Coronary artery (tissue), 2 donors: Measurements from ENCODE around the gene PIP4K2C.

Experiments used
- DNase-seq: peaks from one replicate; pipeline ENCODE4 v3.0.0-alpha.2; 2017; ENCODE audit warnings: low spot score
- H3K27ac ChIP-seq, 2 donors: fragments of 200-600 bp; sonication (generic); one replicate each; pipeline ENCODE4 v1.5.1; 2016 to 2019
- H3K4me3 ChIP-seq: fragments of 200-600 bp; sonication (generic); 2 replicates; pipeline ENCODE4 v1.5.1; 2016; ENCODE audit warnings: mild to moderate bottlenecking, moderate library complexity
- TF ChIP-seq, protein P1 (sequence below): fragments of 200-600 bp; sonication (generic); IDR thresholded peaks from one replicate; pipeline ENCODE4 v1.5.1; 2019; ENCODE audit warnings: antibody characterized with exemption

Gene PIP4K2C

GRCh38 chr12:57548013-57548315 lies 43.0 kb upstream of the PIP4K2C start:
- TF ChIP-seq, protein P1, sequence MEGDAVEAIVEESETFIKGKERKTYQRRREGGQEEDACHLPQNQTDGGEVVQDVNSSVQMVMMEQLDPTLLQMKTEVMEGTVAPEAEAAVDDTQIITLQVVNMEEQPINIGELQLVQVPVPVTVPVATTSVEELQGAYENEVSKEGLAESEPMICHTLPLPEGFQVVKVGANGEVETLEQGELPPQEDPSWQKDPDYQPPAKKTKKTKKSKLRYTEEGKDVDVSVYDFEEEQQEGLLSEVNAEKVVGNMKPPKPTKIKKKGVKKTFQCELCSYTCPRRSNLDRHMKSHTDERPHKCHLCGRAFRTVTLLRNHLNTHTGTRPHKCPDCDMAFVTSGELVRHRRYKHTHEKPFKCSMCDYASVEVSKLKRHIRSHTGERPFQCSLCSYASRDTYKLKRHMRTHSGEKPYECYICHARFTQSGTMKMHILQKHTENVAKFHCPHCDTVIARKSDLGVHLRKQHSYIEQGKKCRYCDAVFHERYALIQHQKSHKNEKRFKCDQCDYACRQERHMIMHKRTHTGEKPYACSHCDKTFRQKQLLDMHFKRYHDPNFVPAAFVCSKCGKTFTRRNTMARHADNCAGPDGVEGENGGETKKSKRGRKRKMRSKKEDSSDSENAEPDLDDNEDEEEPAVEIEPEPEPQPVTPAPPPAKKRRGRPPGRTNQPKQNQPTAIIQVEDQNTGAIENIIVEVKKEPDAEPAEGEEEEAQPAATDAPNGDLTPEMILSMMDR = no peak
- Histone ChIP-seq H3K27ac (no peak overlapping the region), H3K4me3 (no peak overlapping the region)
- DNase-seq = no peak

DNA sequence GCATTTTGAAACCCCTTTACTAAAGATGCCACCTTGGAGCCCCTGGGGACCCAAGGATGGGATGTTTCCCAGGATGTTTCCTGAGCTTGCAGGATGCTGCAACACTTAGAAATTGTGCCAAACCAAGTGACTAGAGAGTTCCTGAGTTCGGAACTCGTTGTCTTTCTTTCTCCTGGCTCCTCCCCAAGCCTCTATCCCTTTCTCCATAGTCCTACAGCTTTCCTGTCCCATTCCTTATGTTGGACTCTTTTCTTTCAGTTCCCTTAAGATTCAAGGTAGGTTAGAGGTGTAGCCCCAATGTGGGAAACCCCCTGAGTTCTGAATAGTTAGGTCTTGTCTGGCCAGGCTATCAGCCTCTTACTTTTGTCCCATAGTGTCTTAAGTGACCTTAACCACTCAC lies 42.5 kb upstream of the PIP4K2C start:
- no peak for DNase-seq
- Histone ChIP-seq H3K4me3 (no peak overlapping the region), H3K27ac (no peak overlapping the region)
- TF ChIP-seq, protein P1 = no peak

- TF ChIP-seq, protein P1 = no peak
Measured at GRCh38 chr12:57549203-57549908, 41.6 kb upstream of the PIP4K2C start.

GRCh38 chr12:57549909-57550640 lies 40.9 kb upstream of the PIP4K2C start, which contains the start of gene KIF5A:
KIF5A (plus strand) TSS chr12:57550044; CDS start chr12:57550272, 228 bp downstream.
- DNase-seq = peak; percentile 67
- Histone ChIP-seq H3K4me3 (peak within 1 kb of the TSS; percentile 75), H3K27ac (peak within 1 kb of the TSS in 1 of 2 donors; percentile 65)
- TF ChIP-seq, protein P1 = no peak

More at GRCh38 chr12:57549203-57549908, 41.6 kb upstream of the PIP4K2C start:
- H3K27ac ChIP-seq = peak overlapping the region in 1 of 2 donors; percentile 65
- DNase-seq = peak; percentile 67
- peak overlapping the region; percentile 75 for H3K4me3 ChIP-seq

DNA sequence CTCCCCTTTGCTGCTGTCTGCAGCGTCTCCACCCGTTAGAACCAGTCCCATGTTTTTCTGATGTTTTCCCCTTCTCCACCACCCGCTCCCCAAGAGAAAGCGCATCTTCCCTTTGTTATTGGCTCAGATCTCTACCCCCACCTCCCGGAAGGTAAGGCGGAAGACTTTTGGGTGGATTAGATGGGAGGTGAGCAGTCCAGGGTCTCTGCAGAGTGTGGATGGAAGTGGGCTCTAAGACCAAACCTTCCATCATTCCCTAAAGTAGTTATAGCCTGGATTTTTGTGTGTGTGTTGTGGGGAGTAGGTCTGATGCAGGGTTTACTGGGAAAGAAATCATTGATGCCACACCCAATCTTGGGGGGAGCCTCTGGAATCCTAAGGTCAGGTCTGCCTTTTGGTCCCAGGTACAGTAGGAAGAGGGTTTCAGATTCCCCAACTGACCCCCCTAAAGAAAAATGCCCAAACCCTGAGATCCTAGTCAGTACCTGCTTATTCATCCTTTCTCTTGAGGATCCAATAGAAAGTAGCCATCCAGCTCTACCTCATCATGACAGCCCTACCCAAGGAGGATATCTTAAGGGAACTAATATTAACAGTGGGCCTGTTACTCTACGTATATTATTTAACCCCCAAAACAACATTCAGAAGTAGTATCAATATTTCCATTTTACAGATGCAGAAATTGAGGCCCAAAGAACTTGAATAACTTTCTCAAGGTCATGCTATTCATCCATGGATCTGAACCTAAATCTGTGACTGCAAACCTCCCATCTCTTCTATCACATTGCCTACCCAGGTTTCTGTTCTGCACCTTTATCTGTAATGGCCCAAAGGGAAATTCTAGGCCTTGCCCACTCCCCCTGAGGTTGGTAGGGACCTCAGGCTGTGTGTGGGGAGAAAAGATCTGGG lies 40.1 kb upstream of the PIP4K2C start:
- DNase-seq = no peak
- TF ChIP-seq, protein P1 = no peak
- H3K27ac ChIP-seq = peak overlapping the region in 1 of 2 donors; percentile 65
- H3K4me3 ChIP-seq = peak overlapping the region; percentile 75

DNA sequence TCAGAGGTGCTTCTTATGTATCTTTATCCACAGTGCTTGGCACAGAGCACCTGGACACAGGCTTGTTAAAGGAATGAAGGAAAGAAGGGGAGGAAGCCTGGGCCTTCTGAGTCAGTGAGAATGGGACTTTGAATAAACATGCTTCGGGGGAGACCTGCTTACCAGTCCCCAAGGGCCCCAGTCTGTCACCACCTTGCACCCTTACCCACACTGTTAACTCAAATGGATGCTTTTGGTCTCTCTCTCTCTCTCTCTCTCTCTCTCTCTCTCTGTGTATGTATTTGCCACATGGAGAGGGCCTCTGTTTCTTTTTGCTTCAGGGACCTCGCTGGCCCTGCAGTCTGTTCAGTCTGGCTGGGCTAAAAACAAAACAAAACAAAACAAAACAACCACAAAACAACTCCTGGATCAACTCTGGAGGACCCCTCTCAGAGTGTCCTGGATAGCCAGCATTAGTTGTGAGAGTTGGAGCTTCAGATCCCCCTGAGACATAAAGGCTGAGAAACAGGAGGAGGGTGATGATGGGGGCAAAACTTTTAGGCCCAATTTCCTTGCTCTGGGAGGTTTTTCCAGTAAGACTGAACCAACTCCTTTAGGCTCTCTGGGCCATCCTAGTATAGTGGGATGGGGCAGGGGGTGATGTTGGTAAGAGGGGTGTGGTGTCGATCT lies 39.2 kb upstream of the PIP4K2C start:
- Histone ChIP-seq H3K27ac (no peak overlapping the region), H3K4me3 (no peak overlapping the region)
- DNase-seq = no peak
- TF ChIP-seq, protein P1 = no peak
